Heart left ventricle (tissue), 13 donors: ENCODE data around the gene C9orf152.

ENCODE experiments used
- POLR2A ChIP-seq, 2 donors: fragments of 450-650 bp; IDR thresholded peaks; one replicate each; pipeline ENCODE4 v1.6.1; 2017; ENCODE audit warnings: antibody characterized with exemption in 2 of 2, mild to moderate bottlenecking in 2 of 2, moderate library complexity in 2 of 2
- TF ChIP-seq, protein P1 (sequence below), 12 donors: fragments of 200-600 bp; sonication (generic) in 4 of 12; IDR thresholded peaks; one replicate each; pipeline versions ENCODE4 v1.5.0 to v1.8.0; 2018 to 2022; ENCODE audit warnings: antibody characterized with exemption in 12 of 12, mild to moderate bottlenecking in 5 of 12
- donor health status: ischemic (EF 13 %, LVEDD 7.1; RV severe dilation, severe dysfunction).
- donor health status: DM: no; HTN: yes; CAD: no.
- donor health status: DM: no; HTN: no; CAD: no.
- donor health status: ischemic (EF 25% LVEDD 6.9; RV normal size, moderate dysfunction).
- donor health status: ischemic (EF 25% LVEDD 5.7; RV mildly dilated, moderate dysfunction).
- donor health status: ischemic (EF 35%, LVEDD 5.7; RV mildly dilated, moderate dysfunction).
- donor health status: nonischemic (EF 11% LVEDD 7.7; RV severe dilation, severe dysfunction).
- donor health status: DM: yes; HTN: yes; CAD: no.
- donor health status: PGD.
- donor health status: ischemic (EF 29% LVEDD 5.4; RV normal size, mild dysfunction).
- donor health status: nonischemic (EF 23%, LVEDD 6.1; RV moderate dilation, normal function).

DNA sequence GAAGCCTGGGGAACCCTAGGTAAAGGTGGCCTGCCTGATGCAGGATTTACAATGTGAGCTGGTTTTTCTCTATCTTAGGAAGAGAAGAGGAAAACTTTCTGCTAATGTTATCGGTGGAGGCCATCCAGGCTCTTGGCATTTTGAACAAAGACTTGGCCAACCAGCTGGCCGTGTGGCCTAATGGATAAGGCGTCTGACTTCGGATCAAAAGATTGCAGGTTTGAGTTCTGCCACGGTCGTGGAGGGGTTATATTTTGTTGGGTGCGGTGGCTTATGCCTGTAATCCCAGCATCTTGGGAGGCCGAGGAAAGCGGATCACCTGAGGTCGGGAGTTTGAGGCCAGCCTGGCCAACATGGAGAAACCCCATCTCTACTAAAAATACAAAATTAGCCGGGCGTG is 9.6 kb downstream of the C9orf152 start:
- TF ChIP-seq, protein P1, sequence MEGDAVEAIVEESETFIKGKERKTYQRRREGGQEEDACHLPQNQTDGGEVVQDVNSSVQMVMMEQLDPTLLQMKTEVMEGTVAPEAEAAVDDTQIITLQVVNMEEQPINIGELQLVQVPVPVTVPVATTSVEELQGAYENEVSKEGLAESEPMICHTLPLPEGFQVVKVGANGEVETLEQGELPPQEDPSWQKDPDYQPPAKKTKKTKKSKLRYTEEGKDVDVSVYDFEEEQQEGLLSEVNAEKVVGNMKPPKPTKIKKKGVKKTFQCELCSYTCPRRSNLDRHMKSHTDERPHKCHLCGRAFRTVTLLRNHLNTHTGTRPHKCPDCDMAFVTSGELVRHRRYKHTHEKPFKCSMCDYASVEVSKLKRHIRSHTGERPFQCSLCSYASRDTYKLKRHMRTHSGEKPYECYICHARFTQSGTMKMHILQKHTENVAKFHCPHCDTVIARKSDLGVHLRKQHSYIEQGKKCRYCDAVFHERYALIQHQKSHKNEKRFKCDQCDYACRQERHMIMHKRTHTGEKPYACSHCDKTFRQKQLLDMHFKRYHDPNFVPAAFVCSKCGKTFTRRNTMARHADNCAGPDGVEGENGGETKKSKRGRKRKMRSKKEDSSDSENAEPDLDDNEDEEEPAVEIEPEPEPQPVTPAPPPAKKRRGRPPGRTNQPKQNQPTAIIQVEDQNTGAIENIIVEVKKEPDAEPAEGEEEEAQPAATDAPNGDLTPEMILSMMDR (IDR thresholded peaks at IDR 0.05): no peak
- TF ChIP-seq POLR2A (IDR thresholded peaks at IDR 0.05): no peak
